Tibial nerve (tissue), 4 donors: ENCODE measurements around the gene LLGL2. TPM values are rescaled to one million over a fixed set of nuclear protein-coding genes. Genes with fewer than 3 reads are reported as not detected.
A peak's percentile ranks its signal among the peaks of the same experiment; 100 is the strongest.

Experiments used
- DNase-seq, 2 donors: peaks; one replicate each; pipeline ENCODE4 v3.0.0-alpha.2; 2019; ENCODE audit warnings: low spot score in 2 of 2
- H3K27ac ChIP-seq, 4 donors: fragments of 200-600 bp; sonication (generic) in 3 of 4; one replicate each; pipeline ENCODE4 v1.5.1; 2017 to 2019; ENCODE audit warnings: mild to moderate bottlenecking in 1 of 4
- H3K27me3 ChIP-seq, 2 donors: fragments of 200-600 bp; sonication (generic) in 1 of 2; one replicate each; pipeline versions ENCODE4 v1.5.1 to v1.6.0; 2017 to 2019
- H3K36me3 ChIP-seq, 3 donors: fragments of 200-600 bp; sonication (generic); one replicate each; pipeline ENCODE4 v1.5.1; 2018 to 2019
- H3K4me1 ChIP-seq, 4 donors: fragments of 200-600 bp; sonication (generic) in 3 of 4; one replicate each; pipeline ENCODE4 v1.5.1; 2017 to 2019
- H3K4me3 ChIP-seq, 4 donors: fragments of 200-600 bp; sonication (generic) in 3 of 4; one replicate each; pipeline ENCODE4 v1.5.1; 2017 to 2019; ENCODE audit warnings: mild to moderate bottlenecking in 1 of 4, moderate library complexity in 1 of 4
- H3K9me3 ChIP-seq, 4 donors: fragments of 200-600 bp; sonication (generic) in 3 of 4; one replicate each; pipeline ENCODE4 v1.5.1; 2017 to 2019
- CTCF ChIP-seq, 5 experiments: fragments of 200-600 bp in 3 of 5; fragments of 450-650 bp in 2 of 5; sonication (generic) in 3 of 5; IDR thresholded peaks; one replicate each; pipeline ENCODE4 v1.5.1; 2016 to 2019; ENCODE audit warnings: antibody characterized with exemption in 5 of 5, mild to moderate bottlenecking in 3 of 5, moderate library complexity in 2 of 5
- EP300 ChIP-seq, 2 donors: sonication (generic); formaldehyde crosslinking; IDR thresholded peaks; one replicate each; pipeline ENCODE4 v1.6.1; 2017; ENCODE audit warnings: antibody characterized with exemption in 2 of 2, mild to moderate bottlenecking in 1 of 2
- POLR2A ChIP-seq, 2 donors: fragments of 450-650 bp; IDR thresholded peaks; one replicate each; pipeline ENCODE4 v1.6.1; 2017; ENCODE audit warnings: antibody characterized with exemption in 2 of 2, mild to moderate bottlenecking in 2 of 2, moderate library complexity in 2 of 2
- WGBS, 2 donors: methylation state at CpG; one replicate each; pipeline ENCODE4 v1.1.5; 2018; 5-methylcytosine and 5-hydroxymethylcytosine counted together
- total RNA-seq, 4 donors: library from RNA; depleted of rRNA; stranded (reverse); fragments of >200 nt; gene quantifications; one replicate each; pipeline ENCODE4 v1.1.0, GENCODE V29; 2016

Gene LLGL2
- total RNA-seq, 4 donors from 2014 or later, result 8.4 to 18.4 (median 8.8) TPM

- H3K9me3 ChIP-seq, result no peaks in the 10 kb centered on the region
- WGBS, 2 donors, result 76 to 80% methylated on average over 18 to 19 of the region's 19 CpGs
- H3K27me3 ChIP-seq, result no peaks in the 10 kb centered on the region
- peaks cover 0 to 12% (median 3%) of the 10 kb centered on the region in 4 donors for H3K4me1 ChIP-seq
- DNase-seq, result no peak
- no peak for TF ChIP-seq CTCF (IDR thresholded peaks at IDR 0.05)
- TF ChIP-seq EP300 (IDR thresholded peaks at IDR 0.05), result no peak
- no peak for TF ChIP-seq POLR2A (IDR thresholded peaks at IDR 0.05)
- peak overlapping the region in 2 of 4 donors; percentile 4 to 7 for H3K27ac ChIP-seq
- H3K4me3 ChIP-seq, result no peak overlapping the region
- H3K36me3 ChIP-seq, result peaks cover 0 to 6% (median 0%) of the 10 kb centered on the region in 3 donors
Measured at GRCh38 chr17:75530837-75531720, 5.6 kb downstream of the LLGL2 start.

GRCh38 chr17:75531721-75532072, 6.2 kb downstream of the LLGL2 start:
- peak overlapping the region in 2 of 4 donors; percentile 4 to 7 for H3K27ac ChIP-seq
- WGBS, 2 donors, result 80 to 84% methylated on average over 7 of the region's 7 CpGs
- TF ChIP-seq POLR2A (IDR thresholded peaks at IDR 0.05) (no peak), EP300 (IDR thresholded peaks at IDR 0.05) (no peak), CTCF (IDR thresholded peaks at IDR 0.05) (no peak)
- H3K4me3 ChIP-seq, result no peak overlapping the region
- no peak for DNase-seq
- H3K36me3 ChIP-seq, result peaks cover 0 to 6% (median 0%) of the 10 kb centered on the region in 3 donors
- H3K4me1 ChIP-seq, result peaks cover 0 to 6% (median 0%) of the 10 kb centered on the region in 4 donors
- H3K9me3 ChIP-seq, result no peaks in the 10 kb centered on the region
- no peaks in the 10 kb centered on the region for H3K27me3 ChIP-seq

GRCh38 chr17:75535119-75535537, 9.6 kb downstream of the LLGL2 start:
- peak overlapping the region in 1 of 4 donors; percentile 4 for H3K27ac ChIP-seq
- H3K36me3 ChIP-seq, result peaks cover 0 to 6% (median 0%) of the 10 kb centered on the region in 3 donors
- H3K4me1 ChIP-seq, result peaks cover 0 to 6% (median 0%) of the 10 kb centered on the region in 4 donors
- TF ChIP-seq EP300 (IDR thresholded peaks at IDR 0.05) (no peak), CTCF (IDR thresholded peaks at IDR 0.05) (no peak), POLR2A (IDR thresholded peaks at IDR 0.05) (no peak)
- 72 to 73% methylated on average over 13 to 15 of the region's 15 CpGs for WGBS, 2 donors
- no peak for DNase-seq
- no peaks in the 10 kb centered on the region for H3K9me3 ChIP-seq
- no peak overlapping the region for H3K4me3 ChIP-seq
- no peaks in the 10 kb centered on the region for H3K27me3 ChIP-seq

GRCh38 chr17:75535871-75536270, 10.4 kb downstream of the LLGL2 start:
- Histone ChIP-seq H3K4me3 (no peak overlapping the region), H3K36me3 (peaks cover 0 to 6% (median 0%) of the 10 kb centered on the region in 3 donors), H3K27me3 (no peaks in the 10 kb centered on the region), H3K4me1 (peaks cover 0 to 6% (median 0%) of the 10 kb centered on the region in 4 donors), H3K9me3 (no peaks in the 10 kb centered on the region), H3K27ac (no peak overlapping the region)
- 88 to 89% methylated on average over 8 of the region's 8 CpGs for WGBS, 2 donors
- TF ChIP-seq EP300 (IDR thresholded peaks at IDR 0.05), result no peak
- TF ChIP-seq POLR2A (IDR thresholded peaks at IDR 0.05), result no peak
- TF ChIP-seq CTCF (IDR thresholded peaks at IDR 0.05), result no peak
- no peak for DNase-seq

GRCh38 chr17:75536366-75536765, 10.9 kb downstream of the LLGL2 start:
- no peak for TF ChIP-seq EP300 (IDR thresholded peaks at IDR 0.05)
- H3K36me3 ChIP-seq, result peaks cover 0 to 6% (median 0%) of the 10 kb centered on the region in 3 donors
- H3K9me3 ChIP-seq, result no peaks in the 10 kb centered on the region
- H3K4me1 ChIP-seq, result peaks cover 0 to 3% (median 0%) of the 10 kb centered on the region in 4 donors
- H3K27me3 ChIP-seq, result no peaks in the 10 kb centered on the region
- 81 to 83% methylated on average over 10 of the region's 10 CpGs for WGBS, 2 donors
- no peak for DNase-seq
- H3K27ac ChIP-seq, result no peak overlapping the region
- H3K4me3 ChIP-seq, result no peak overlapping the region
